HEK293 (cell line): ENCODE data around the gene EPN1.
A peak's percentile ranks its signal among the peaks of the same experiment; 100 is the strongest.

Source experiments
- EGR2 ChIP-seq: fragments of 450-650 bp; formaldehyde crosslinking; IDR thresholded peaks from 2 replicates; pipeline ENCODE4 v1.5.1; 2016; ENCODE audit warnings: low read depth, missing biosample characterization, missing genetic modification characterization
- GLIS2 ChIP-seq: fragments of 450-650 bp; formaldehyde crosslinking; IDR thresholded peaks from 2 replicates; pipeline ENCODE4 v1.5.1; 2016; ENCODE audit warnings: missing biosample characterization, missing genetic modification characterization
- HOXA7 ChIP-seq: sonication (generic); formaldehyde crosslinking; IDR thresholded peaks from 2 replicates; pipeline ENCODE4 v1.8.1; 2022; ENCODE audit warnings: missing genetic modification reagents, borderline replicate concordance
- SP3 ChIP-seq: fragments of 450-650 bp; formaldehyde crosslinking; IDR thresholded peaks from 2 replicates; pipeline ENCODE4 v1.5.1; 2016; ENCODE audit warnings: missing biosample characterization, missing genetic modification characterization
- ZBTB20 ChIP-seq: fragments of 450-650 bp; formaldehyde crosslinking; IDR thresholded peaks from 2 replicates; pipeline ENCODE4 v1.5.1; 2016; ENCODE audit warnings: missing biosample characterization, missing genetic modification characterization
- ZFP69B ChIP-seq: fragments of 450-650 bp; formaldehyde crosslinking; IDR thresholded peaks from 2 replicates; pipeline ENCODE4 v1.5.1; 2016; ENCODE audit warnings: missing biosample characterization, missing genetic modification characterization
- ZNF140 ChIP-seq: fragments of 450-650 bp; formaldehyde crosslinking; IDR thresholded peaks from 2 replicates; pipeline ENCODE4 v1.5.1; 2016; ENCODE audit warnings: missing biosample characterization, missing genetic modification characterization
- ZNF202 ChIP-seq: fragments of 450-650 bp; formaldehyde crosslinking; IDR thresholded peaks from 2 replicates; pipeline ENCODE4 v1.5.1; 2016; ENCODE audit warnings: missing biosample characterization, missing genetic modification characterization, borderline replicate concordance
- ZNF610 ChIP-seq: fragments of 450-650 bp; formaldehyde crosslinking; IDR thresholded peaks from 2 replicates; pipeline ENCODE4 v1.5.1; 2016; ENCODE audit warnings: missing biosample characterization, missing genetic modification characterization, borderline replicate concordance
- ZNF785 ChIP-seq: fragments of 450-650 bp; formaldehyde crosslinking; IDR thresholded peaks from 2 replicates; pipeline ENCODE4 v1.5.1; 2016; ENCODE audit warnings: missing biosample characterization, missing genetic modification characterization
- ZSCAN16 ChIP-seq: fragments of 450-650 bp; formaldehyde crosslinking; IDR thresholded peaks from 2 replicates; pipeline ENCODE4 v1.5.1; 2016; ENCODE audit warnings: missing biosample characterization, missing genetic modification characterization
- ZSCAN30 ChIP-seq: fragments of 450-650 bp; IDR thresholded peaks from 2 replicates; pipeline ENCODE4 v1.5.1; 2018; ENCODE audit warnings: missing biosample characterization, mild to moderate bottlenecking, missing genetic modification characterization, moderate library complexity
- ZXDB ChIP-seq: fragments of 450-650 bp; formaldehyde crosslinking; IDR thresholded peaks from 2 replicates; pipeline ENCODE4 v1.5.1; 2016; ENCODE audit warnings: missing biosample characterization, missing genetic modification characterization
- TF ChIP-seq, protein P1 (sequence below): fragments of 450-650 bp; formaldehyde crosslinking; conservative IDR thresholded peaks from 2 replicates; pipeline ENCODE4 v1.5.1; 2016; ENCODE audit warnings: low read depth, missing biosample characterization, missing genetic modification characterization
- TF ChIP-seq, protein P2 (sequence below): IDR thresholded peaks from 2 replicates; pipeline ENCODE4 v1.6.1; 2011; ENCODE audit warnings: mild to moderate bottlenecking, low read depth, low read length, borderline replicate concordance
- TF ChIP-seq, protein P3 (sequence below): fragments of 450-650 bp; formaldehyde crosslinking; IDR thresholded peaks from 2 replicates; pipeline ENCODE4 v1.5.1; 2016; ENCODE audit warnings: missing biosample characterization, missing genetic modification characterization
- TF ChIP-seq, protein P4 (sequence below): fragments of 450-650 bp; formaldehyde crosslinking; IDR thresholded peaks from 2 replicates; pipeline ENCODE4 v1.5.1; 2016; ENCODE audit warnings: missing biosample characterization, missing genetic modification characterization
- TF ChIP-seq, protein P5 (sequence below): fragments of 450-650 bp; formaldehyde crosslinking; IDR thresholded peaks from 2 replicates; pipeline ENCODE4 v1.5.1; 2016; ENCODE audit warnings: missing biosample characterization, missing genetic modification characterization

EPN1 gene

DNA sequence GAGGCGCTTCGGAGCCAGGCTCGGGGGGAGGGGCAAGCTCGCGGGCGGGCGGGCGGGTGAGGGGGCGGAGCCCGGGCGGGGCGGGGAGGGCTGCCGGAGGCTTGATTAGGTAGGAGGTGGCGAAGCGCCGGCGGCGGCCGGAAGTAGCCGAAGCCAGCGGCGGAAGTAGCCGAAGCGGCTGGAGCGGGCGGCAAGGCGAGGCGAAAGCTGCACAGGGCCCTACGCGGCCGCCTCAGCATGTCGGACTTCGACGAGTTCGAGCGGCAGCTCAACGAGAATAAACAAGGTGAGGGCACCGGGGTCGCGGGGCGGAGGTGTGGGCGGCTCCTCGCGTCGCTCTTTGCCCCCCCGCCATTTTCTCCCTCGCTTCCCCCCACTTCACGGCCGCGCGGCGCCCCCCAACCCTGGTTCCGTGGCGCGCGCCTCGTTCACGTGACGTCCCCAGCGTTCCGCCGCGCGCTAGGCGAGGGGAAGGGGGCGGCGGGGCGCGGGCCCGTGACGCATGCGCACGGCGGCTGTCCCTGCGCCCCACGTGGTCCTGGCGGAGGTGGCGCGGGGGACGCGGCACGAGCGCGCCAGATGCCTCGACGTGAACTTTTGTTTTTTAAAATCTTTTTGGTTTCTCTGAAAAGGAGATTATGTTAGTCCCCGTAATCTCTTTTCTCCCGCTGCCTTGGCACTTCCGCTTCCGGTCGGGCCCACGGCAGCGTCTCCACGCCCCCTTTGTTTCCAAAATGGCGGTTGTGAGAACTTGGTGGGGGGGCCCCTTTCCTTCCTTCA is 20.0 kb upstream of the EPN1 start, which contains the start of gene U2AF2 (continued):
- TF ChIP-seq, protein P1, sequence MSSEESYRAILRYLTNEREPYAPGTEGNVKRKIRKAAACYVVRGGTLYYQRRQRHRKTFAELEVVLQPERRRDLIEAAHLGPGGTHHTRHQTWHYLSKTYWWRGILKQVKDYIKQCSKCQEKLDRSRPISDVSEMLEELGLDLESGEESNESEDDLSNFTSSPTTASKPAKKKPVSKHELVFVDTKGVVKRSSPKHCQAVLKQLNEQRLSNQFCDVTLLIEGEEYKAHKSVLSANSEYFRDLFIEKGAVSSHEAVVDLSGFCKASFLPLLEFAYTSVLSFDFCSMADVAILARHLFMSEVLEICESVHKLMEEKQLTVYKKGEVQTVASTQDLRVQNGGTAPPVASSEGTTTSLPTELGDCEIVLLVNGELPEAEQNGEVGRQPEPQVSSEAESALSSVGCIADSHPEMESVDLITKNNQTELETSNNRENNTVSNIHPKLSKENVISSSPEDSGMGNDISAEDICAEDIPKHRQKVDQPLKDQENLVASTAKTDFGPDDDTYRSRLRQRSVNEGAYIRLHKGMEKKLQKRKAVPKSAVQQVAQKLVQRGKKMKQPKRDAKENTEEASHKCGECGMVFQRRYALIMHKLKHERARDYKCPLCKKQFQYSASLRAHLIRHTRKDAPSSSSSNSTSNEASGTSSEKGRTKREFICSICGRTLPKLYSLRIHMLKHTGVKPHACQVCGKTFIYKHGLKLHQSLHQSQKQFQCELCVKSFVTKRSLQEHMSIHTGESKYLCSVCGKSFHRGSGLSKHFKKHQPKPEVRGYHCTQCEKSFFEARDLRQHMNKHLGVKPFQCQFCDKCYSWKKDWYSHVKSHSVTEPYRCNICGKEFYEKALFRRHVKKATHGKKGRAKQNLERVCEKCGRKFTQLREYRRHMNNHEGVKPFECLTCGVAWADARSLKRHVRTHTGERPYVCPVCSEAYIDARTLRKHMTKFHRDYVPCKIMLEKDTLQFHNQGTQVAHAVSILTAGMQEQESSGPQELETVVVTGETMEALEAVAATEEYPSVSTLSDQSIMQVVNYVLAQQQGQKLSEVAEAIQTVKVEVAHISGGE (tag by site-specific recombination): peak; percentile 78
- TF ChIP-seq ZSCAN16 (tag by site-specific recombination): 0 out of 2 replicates have a peak, but pooled peaks have one; percentile 63
- TF ChIP-seq ZSCAN30: peak; percentile 71
- peak; percentile 97 for TF ChIP-seq ZBTB20 (tag by site-specific recombination)
- TF ChIP-seq, protein P2, sequence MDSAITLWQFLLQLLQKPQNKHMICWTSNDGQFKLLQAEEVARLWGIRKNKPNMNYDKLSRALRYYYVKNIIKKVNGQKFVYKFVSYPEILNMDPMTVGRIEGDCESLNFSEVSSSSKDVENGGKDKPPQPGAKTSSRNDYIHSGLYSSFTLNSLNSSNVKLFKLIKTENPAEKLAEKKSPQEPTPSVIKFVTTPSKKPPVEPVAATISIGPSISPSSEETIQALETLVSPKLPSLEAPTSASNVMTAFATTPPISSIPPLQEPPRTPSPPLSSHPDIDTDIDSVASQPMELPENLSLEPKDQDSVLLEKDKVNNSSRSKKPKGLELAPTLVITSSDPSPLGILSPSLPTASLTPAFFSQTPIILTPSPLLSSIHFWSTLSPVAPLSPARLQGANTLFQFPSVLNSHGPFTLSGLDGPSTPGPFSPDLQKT: no peak; the same call in 1 of the 2 replicates
- TF ChIP-seq, protein P3, sequence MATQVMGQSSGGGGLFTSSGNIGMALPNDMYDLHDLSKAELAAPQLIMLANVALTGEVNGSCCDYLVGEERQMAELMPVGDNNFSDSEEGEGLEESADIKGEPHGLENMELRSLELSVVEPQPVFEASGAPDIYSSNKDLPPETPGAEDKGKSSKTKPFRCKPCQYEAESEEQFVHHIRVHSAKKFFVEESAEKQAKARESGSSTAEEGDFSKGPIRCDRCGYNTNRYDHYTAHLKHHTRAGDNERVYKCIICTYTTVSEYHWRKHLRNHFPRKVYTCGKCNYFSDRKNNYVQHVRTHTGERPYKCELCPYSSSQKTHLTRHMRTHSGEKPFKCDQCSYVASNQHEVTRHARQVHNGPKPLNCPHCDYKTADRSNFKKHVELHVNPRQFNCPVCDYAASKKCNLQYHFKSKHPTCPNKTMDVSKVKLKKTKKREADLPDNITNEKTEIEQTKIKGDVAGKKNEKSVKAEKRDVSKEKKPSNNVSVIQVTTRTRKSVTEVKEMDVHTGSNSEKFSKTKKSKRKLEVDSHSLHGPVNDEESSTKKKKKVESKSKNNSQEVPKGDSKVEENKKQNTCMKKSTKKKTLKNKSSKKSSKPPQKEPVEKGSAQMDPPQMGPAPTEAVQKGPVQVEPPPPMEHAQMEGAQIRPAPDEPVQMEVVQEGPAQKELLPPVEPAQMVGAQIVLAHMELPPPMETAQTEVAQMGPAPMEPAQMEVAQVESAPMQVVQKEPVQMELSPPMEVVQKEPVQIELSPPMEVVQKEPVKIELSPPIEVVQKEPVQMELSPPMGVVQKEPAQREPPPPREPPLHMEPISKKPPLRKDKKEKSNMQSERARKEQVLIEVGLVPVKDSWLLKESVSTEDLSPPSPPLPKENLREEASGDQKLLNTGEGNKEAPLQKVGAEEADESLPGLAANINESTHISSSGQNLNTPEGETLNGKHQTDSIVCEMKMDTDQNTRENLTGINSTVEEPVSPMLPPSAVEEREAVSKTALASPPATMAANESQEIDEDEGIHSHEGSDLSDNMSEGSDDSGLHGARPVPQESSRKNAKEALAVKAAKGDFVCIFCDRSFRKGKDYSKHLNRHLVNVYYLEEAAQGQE (tag by site-specific recombination): 0 out of 2 replicates have a peak, but pooled peaks have one; percentile 12
- TF ChIP-seq ZNF202 (tag by site-specific recombination): no peak
- TF ChIP-seq ZNF610 (tag by site-specific recombination): peak; percentile 60; the same call in 1 of the 2 replicates
- TF ChIP-seq, protein P4, sequence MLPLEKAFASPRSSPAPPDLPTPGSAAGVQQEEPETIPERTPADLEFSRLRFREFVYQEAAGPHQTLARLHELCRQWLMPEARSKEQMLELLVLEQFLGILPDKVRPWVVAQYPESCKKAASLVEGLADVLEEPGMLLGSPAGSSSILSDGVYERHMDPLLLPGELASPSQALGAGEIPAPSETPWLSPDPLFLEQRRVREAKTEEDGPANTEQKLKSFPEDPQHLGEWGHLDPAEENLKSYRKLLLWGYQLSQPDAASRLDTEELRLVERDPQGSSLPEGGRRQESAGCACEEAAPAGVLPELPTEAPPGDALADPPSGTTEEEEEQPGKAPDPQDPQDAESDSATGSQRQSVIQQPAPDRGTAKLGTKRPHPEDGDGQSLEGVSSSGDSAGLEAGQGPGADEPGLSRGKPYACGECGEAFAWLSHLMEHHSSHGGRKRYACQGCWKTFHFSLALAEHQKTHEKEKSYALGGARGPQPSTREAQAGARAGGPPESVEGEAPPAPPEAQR: peak; percentile 59; the same call in 1 of the 2 replicates
- peak; percentile 84 for TF ChIP-seq ZXDB
- 0 out of 2 replicates have a peak, but pooled peaks have one; percentile 28 for TF ChIP-seq ZFP69B (tag by site-specific recombination)
- peak; percentile 51; the same call in 1 of the 2 replicates for TF ChIP-seq GLIS2 (tag by site-specific recombination)
- TF ChIP-seq HOXA7 (CRISPR knock-in tag): no peak
- peak; percentile 50; the same call in 1 of the 2 replicates for TF ChIP-seq SP3 (tag by site-specific recombination)
- TF ChIP-seq EGR2 (tag by site-specific recombination): 0 out of 2 replicates have a peak, but pooled peaks have one; percentile 29
- no peak for TF ChIP-seq ZNF140 (tag by site-specific recombination)
- TF ChIP-seq ZNF785 (tag by site-specific recombination): 0 out of 2 replicates have a peak, but pooled peaks have one; percentile 63
- TF ChIP-seq, protein P5, sequence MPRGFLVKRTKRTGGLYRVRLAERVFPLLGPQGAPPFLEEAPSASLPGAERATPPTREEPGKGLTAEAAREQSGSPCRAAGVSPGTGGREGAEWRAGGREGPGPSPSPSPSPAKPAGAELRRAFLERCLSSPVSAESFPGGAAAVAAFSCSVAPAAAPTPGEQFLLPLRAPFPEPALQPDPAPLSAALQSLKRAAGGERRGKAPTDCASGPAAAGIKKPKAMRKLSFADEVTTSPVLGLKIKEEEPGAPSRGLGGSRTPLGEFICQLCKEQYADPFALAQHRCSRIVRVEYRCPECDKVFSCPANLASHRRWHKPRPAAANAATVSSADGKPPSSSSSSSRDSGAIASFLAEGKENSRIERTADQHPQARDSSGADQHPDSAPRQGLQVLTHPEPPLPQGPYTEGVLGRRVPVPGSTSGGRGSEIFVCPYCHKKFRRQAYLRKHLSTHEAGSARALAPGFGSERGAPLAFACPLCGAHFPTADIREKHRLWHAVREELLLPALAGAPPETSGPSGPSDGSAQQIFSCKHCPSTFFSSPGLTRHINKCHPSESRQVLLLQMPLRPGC: peak; percentile 67; the same call in 1 of the 2 replicates
